NCI-H2196 (cell line): ENCODE results near the gene RFX6.
A peak's percentile ranks its signal among the peaks of the same experiment; 100 is the strongest.
"Not testable (repeated sequence)": the region's sequence is repeated elsewhere in the genome, so short reads cannot be mapped to it uniquely, and the experiment has no call there.

Experiments used
- DNase-seq: peaks from one replicate; lab custom pipeline; 2025; ENCODE audit not compliant: unreplicated experiment; lab: John Stamatoyannopoulos, UW

The RFX6 gene

GRCh38 chr6:116876635-116877611, at the start of gene RFX6:
TSS of gene RFX6 (plus strand) at chr6:116877242. CDS start at chr6:116877276, 34 bp downstream.
- no peak for DNase-seq

GRCh38 chr6:116827561-116828240, 49.3 kb upstream of the RFX6 start:
- no peak for DNase-seq

GRCh38 chr6:116828983-116829382, 48.1 kb upstream of the RFX6 start, which contains the start of gene GPRC6A:
TSS of gene GPRC6A (minus strand) at chr6:116829083. CDS start at chr6:116829013, 70 bp downstream.
- no peak for DNase-seq

- not testable (repeated sequence) for DNase-seq
Measured at GRCh38 chr6:116834526-116834925, 42.5 kb upstream of the RFX6 start.

- DNase-seq: no peak
Measured at GRCh38 chr6:116836606-116837342, 40.3 kb upstream of the RFX6 start.

GRCh38 chr6:116840091-116840490, 37.0 kb upstream of the RFX6 start:
- DNase-seq: no peak

GRCh38 chr6:116842459-116842858, 34.6 kb upstream of the RFX6 start:
- DNase-seq: no peak

- DNase-seq: peak; percentile 19
Measured at GRCh38 chr6:116847227-116847626, 29.8 kb upstream of the RFX6 start.

GRCh38 chr6:116858060-116858459, 19.0 kb upstream of the RFX6 start:
- DNase-seq: no peak

- no peak for DNase-seq
Measured at GRCh38 chr6:116859264-116859663, 17.8 kb upstream of the RFX6 start.

GRCh38 chr6:116866281-116866871, 10.7 kb upstream of the RFX6 start:
- DNase-seq: no peak

- DNase-seq: no peak
Measured at GRCh38 chr6:116872771-116873170, 4.3 kb upstream of the RFX6 start.

- DNase-seq: no peak
Measured at GRCh38 chr6:116876107-116876506, 935 bp upstream of the RFX6 start.

- DNase-seq: no peak
Measured at GRCh38 chr6:116877743-116878142, 701 bp downstream of the RFX6 start.

GRCh38 chr6:116881236-116881635, 4.2 kb downstream of the RFX6 start:
- no peak for DNase-seq

GRCh38 chr6:116883005-116883404, 6.0 kb downstream of the RFX6 start:
- DNase-seq: no peak

- DNase-seq: no peak
Measured at GRCh38 chr6:116884530-116884929, 7.5 kb downstream of the RFX6 start.

- DNase-seq: no peak
Measured at GRCh38 chr6:116887168-116887567, 10.1 kb downstream of the RFX6 start.

GRCh38 chr6:116887894-116888293, 10.9 kb downstream of the RFX6 start:
- DNase-seq: no peak

GRCh38 chr6:116888732-116889360, 11.8 kb downstream of the RFX6 start:
- DNase-seq: no peak
